GM21515 (cell line): ENCODE measurements around the gene TMEM131.

Experiments
- ATAC-seq: cut with Tn5 transposase; IDR thresholded peaks from one replicate; pipeline ENCODE4 v1.9.1; 2021; ENCODE audit not compliant: unreplicated experiment

TMEM131 gene

GRCh38 chr2:97728091-97728731, 267.5 kb downstream of the TMEM131 start:
- no peak for ATAC-seq

GRCh38 chr2:97727296-97727695, 268.5 kb downstream of the TMEM131 start:
- ATAC-seq = no peak

DNA sequence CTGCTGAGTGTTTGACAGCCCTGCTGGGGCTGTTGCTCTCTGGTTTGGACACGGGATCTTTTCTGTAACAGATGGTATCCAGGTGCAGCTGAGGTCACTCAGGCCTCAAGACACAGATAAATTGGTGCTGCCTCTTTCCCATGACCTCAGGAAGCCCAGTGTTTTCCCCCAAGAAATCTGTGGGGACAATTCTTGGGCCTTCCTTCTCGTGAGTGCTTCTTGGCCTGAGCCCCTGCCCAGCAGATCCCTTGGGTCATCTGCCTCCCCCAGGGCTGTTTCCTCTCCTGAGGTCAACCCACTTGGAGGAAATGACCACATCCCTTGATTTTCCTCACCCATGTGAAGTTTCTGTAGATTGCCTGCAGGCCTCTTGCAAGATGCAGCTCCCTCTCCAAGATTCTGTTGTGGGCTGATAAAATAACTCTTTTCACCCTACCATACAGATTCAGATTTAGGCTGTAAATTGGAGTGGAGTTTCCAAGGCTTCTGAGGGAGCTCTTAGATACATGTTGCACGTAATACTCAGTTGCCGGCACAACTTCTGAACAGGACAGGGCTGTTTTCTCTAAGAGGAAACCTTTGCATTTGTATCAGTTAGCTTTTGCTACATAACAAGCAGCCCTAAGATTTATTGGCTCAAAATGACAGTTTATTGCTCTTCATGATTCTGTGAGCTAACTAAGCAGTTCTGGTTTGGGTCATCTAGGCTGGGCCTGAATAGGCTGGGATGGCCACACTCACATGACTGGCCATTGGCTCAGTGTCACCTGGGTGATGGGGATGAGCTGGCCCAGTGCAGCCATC, 269.3 kb downstream of the TMEM131 start:
- ATAC-seq = no peak

GRCh38 chr2:97724946-97725688, 270.6 kb downstream of the TMEM131 start:
- no peak for ATAC-seq

DNA sequence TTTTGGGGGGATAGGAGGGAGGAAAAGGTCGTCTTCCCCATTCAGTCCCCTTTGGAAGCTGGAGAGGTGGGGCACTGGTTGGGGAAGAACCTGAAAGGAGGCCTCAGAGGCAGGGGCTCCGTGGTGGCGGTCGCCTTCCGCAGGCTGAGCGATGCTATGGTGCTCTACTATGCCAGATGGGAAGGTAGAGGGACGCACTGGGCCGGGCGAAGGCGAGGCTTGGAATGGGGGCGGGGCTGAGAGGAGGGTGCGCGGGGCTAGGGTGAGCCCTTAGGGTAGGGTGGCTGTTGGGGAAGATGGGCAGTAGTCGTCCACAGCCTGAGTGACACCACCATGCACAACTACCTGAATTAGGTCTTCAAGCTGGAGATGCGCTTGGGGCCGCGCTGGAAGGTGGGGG, 271.2 kb downstream of the TMEM131 start:
- ATAC-seq = no peak

GRCh38 chr2:97724073-97724410, 271.7 kb downstream of the TMEM131 start:
- no peak for ATAC-seq

DNA sequence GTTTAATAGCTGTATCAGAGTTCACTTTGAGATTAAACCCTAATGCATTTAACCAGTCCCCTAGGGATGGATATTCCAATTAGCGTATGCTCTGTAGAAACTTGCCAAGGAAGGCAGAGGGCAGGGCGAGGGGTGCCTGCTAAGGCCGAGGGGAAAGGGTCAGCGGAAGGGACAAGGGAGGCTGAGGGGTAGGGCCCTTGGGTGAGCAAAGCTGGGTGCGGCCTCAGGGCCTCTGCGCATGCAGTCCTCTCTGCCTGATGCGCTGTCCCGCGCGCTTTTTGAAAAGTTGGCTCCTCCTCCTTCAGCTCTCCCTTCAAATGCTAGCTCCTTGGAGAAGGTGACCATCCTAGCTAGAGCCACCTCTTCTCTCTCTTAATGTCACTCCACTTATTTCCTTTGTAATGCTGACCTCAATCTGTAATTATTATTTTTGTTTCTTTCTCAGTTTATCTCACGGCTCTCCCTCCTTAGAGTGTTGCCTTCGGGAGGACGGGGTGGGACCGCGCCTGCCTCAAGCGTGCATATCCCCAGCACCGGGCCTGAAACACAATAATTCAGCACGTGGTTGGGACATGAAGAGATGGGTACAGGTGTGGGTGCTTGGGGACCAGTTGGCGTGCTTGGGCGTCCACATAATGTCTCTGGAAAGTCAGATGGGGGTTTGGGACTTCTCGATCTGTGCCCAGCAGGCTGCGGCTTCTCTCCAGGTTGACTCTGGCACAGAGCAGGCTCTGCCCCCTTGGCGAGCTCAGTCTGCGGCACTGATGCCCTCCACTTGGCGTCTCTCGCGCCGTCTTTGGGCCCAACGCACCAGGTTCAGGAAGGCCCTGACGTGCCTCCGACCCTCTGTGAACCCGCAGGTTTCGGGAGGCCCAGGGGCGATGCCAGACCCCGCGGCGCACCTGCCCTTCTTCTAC, 272.3 kb downstream of the TMEM131 start:
- ATAC-seq = no peak

- ATAC-seq = no peak
Observed at GRCh38 chr2:97722227-97722626, 273.5 kb downstream of the TMEM131 start.

GRCh38 chr2:97720746-97721145, 275.0 kb downstream of the TMEM131 start:
- no peak for ATAC-seq

DNA sequence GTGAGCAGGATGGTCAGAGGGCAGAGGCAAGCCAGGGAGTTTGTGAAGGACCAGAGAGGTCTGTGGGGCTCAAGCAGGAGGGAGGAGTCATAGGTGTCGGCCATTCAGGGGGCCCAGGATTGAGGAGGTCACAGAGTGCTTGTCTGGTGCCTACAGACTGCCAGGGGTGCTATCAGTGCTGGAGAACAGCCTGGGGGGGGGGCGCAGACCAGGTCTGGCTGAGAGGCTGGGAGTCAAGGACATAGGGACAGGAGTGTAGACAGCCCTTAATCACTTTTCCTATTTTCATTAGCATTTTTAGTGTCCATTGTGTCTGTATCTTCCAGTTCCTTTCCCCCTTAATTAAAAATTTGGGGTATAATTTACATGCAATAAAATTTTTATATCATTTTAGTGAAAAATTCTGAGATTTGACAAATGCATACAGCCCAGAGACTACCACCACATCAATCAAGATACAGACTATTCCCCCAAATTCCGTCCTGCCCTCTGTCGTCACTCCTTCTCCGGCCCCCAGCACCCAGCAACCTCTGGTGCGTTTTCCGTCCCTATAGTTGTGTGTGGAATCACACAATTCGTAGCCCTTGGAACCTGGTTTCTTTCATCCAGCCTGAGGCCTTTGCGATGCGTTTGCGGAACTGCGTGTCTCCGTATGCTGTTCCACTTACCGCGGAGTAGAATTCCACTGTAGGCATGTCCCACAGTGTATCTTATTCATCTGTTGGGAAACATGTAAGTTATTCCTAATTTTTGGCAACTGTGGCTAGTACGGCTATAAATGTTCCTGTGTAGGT, 276.2 kb downstream of the TMEM131 start:
- no peak for ATAC-seq

DNA sequence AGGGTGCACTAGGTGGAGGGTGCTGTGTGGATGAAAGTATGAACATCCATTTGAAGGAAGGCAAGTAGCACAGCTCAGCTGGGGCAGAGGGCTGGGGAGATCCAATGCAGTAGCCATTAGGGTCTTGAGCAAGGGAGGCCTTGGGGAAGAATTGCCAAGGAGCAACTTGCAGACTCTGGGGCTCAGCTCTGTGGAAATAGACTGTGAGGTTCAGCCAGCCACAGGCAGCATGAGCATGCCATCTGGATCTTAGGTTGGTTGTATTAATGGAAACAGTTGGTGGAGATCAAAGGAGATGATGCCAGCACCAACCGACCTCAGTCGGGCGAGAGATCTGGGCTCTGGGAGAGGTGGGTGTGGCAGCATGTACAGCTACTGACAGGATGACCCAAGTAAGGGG, 276.8 kb downstream of the TMEM131 start:
- no peak for ATAC-seq

DNA sequence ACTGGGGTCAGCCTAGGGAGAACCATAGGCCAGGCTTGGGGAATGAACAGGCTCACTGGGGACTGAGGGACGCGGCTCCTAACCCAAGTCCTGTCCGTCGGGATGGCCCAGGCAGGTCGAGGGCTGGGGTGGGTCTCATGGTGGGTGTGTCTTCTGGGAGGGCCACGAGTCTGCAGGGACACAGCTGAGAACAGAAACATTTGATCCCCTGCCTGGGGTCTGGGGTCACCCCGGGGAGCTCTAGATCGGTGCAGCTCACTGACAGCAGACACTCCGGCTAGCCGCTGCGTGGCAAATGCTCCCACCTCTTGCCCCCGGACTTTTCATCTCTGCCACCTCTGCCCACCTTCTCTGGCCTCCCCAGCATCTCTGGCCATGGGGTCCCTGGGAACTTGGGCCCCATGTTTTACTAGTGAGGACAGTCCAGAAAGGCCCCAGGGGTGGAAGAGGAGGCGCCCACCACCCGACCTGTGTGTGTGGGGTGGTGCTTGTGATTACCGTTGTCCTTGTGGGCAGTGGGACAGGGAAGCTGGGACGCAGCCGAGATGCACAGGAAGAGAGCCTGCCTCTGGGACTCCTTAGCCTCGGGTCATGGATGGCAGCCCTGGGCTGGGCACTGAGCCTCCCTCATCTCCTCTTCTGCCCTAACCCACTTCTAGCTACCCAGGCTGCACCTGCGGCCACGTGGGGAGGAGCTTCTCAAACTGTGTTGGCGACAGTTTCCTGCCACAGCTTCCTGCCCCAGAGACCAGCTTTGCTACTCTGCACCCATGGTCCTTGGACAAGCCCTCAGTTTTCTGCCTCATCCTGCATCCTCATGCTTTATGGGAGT, 277.5 kb downstream of the TMEM131 start:
- no peak for ATAC-seq

DNA sequence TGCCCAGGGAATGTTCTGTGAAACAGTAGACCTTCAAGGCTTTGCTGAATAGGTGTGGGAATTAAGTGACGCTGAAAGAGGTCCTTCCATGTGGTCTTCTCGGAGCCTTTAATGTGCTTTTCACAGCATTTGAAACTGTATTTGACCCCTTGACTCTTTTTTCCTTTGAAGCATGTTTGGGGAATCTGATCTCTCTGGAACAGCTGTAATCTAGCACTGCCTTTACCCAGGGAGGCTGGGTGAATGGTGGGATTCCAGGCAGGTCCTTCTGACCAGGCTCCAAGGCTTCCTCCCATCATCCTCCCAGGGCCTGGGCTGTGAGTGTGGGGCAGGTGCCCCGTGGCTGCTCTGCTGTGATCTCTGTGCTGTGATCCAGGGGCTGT, 278.1 kb downstream of the TMEM131 start:
- no peak for ATAC-seq

DNA sequence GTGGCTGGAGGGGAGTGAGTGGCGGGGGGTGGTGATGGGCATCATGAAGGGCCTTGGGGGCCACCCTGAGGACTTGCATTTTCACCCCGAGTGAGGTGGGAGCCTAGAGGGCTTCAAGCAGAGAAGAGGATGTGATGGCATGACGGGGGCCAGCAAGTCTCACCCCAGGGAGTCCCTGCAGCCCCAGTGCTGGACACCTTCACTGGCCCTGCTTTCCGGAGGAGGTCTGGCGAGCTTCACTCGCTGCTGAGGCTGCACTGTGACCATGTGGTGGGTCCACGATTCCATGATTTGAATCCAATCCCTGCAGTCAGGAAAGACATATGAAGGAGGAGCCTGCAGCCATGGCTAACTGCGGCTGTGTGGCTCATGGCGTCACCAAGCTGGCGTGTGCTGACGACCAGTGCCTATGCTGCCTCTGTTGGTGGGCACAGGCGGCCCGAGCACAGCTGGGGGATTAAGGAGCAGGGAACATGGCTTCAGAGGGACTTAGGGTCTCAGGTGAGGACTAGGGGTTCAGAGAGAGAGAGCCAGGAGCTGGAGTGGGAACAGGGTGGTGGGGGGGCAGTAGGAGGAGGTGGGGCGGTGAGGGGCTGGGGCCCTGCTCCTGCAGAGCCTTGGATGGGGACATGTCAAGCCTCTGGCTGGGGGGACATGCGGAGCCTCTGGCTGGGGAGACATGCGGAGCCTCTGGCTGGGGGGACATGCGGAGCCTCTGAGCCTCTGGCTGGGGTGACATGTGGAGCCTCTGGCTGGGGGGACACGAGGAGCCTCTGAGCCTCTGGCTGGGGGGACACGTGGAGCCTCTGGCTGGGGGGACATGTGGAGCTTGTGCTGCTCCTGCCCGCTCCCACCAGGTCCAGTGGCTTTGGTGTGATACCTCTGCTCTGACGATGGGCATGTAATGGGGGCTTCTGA, 278.8 kb downstream of the TMEM131 start:
- ATAC-seq = no peak

DNA sequence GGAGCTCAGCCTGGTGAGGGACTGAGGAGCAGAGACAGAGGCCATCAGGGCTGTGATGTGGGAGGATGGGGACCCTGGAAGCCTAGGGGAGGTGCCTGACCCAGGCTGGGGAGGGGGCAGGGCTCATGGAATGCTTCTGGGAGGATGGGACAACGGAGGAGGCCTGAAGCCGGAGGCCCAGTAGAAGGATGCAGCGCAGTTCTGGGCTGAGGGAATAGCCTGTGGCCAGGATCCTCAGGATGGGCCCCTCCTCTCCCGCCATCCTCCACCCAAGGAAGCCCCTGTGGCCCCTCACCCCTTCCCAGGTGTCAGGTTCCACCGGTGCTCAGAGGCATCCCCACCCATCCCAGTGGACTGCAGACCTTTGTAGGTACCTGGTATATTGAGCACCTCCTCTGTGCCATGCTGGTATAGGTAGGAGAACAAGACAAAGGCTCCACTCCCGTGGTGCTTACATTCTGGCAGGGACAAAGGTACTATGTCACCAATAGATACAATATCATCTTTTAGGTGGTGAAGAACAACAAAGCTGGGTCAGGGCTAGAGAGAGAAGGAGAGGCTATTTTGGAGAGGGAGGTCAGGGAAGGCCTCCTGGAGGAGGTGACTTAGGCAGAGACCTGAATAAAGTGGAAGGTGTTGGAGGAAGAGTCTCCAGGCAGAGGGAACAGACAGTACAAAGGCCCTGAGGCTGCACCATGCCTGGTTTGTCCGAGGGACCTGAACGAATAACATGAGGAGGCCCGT, 279.6 kb downstream of the TMEM131 start:
- no peak for ATAC-seq

GRCh38 chr2:97714950-97715652, 280.6 kb downstream of the TMEM131 start:
- no peak for ATAC-seq
